Sigmoid colon (tissue), 4 donors: ENCODE results near the gene BATF.

ENCODE experiments used
- EP300 ChIP-seq, 4 donors: sonication (generic); formaldehyde crosslinking; IDR thresholded peaks; one replicate each; pipeline ENCODE4 v1.6.1; 2017; ENCODE audit warnings: antibody characterized with exemption in 4 of 4
- POLR2A ChIP-seq, 2 donors: fragments of 450-650 bp; IDR thresholded peaks; one replicate each; pipeline ENCODE4 v1.6.1; 2016; ENCODE audit warnings: antibody characterized with exemption in 2 of 2, mild to moderate bottlenecking in 2 of 2, moderate library complexity in 2 of 2
- POLR2AphosphoS5 ChIP-seq, 4 donors: sonication (generic); formaldehyde crosslinking; IDR thresholded peaks; one replicate each; pipeline ENCODE4 v1.6.1; 2017; ENCODE audit warnings: antibody characterized with exemption in 4 of 4
- TF ChIP-seq, protein P1 (sequence below), 4 experiments: fragments of 450-650 bp in 3 of 4; fragments of 200-600 bp in 1 of 4; IDR thresholded peaks; one replicate each; pipeline ENCODE4 v1.5.1; 2016 to 2019; ENCODE audit warnings: antibody characterized with exemption in 4 of 4, mild to moderate bottlenecking in 3 of 4, moderate library complexity in 2 of 4

DNA sequence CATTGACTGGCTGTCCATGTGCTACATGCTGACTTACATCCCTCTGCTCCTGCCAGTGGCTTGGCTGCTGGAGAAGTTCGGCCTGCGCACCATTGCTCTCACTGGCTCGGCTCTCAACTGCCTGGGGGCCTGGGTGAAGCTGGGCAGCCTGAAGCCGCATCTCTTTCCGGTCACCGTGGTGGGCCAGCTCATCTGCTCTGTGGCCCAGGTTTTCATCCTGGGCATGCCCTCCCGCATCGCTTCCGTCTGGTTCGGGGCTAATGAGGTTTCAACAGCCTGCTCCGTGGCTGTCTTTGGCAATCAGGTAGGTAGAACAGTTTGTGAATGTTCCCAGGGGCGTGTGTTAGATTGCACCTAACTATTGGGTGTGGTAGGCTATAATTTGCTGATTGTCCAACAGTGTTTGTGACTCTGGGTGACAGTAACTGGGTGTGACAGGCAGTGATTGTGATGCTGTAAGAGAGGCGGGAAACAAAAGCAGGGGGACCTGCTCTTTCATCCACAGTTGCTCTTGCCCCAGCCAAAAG is 57.1 kb downstream of the BATF start:
- TF ChIP-seq, protein P1, sequence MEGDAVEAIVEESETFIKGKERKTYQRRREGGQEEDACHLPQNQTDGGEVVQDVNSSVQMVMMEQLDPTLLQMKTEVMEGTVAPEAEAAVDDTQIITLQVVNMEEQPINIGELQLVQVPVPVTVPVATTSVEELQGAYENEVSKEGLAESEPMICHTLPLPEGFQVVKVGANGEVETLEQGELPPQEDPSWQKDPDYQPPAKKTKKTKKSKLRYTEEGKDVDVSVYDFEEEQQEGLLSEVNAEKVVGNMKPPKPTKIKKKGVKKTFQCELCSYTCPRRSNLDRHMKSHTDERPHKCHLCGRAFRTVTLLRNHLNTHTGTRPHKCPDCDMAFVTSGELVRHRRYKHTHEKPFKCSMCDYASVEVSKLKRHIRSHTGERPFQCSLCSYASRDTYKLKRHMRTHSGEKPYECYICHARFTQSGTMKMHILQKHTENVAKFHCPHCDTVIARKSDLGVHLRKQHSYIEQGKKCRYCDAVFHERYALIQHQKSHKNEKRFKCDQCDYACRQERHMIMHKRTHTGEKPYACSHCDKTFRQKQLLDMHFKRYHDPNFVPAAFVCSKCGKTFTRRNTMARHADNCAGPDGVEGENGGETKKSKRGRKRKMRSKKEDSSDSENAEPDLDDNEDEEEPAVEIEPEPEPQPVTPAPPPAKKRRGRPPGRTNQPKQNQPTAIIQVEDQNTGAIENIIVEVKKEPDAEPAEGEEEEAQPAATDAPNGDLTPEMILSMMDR (IDR thresholded peaks at IDR 0.05): no peak
- TF ChIP-seq POLR2AphosphoS5 (IDR thresholded peaks at IDR 0.05) (no peak), POLR2A (IDR thresholded peaks at IDR 0.05) (peak in 1 of 2 donors; percentile 58), EP300 (IDR thresholded peaks at IDR 0.05) (no peak)
